T-cell (primary cell): ENCODE results near the gene CBFA2T2. TPM values are rescaled to one million over a fixed set of nuclear protein-coding genes. Genes with fewer than 3 reads are reported as not detected.
A peak's percentile ranks its signal among the peaks of the same experiment; 100 is the strongest.
"Not testable (repeated sequence)": the region's sequence is repeated elsewhere in the genome, so short reads cannot be mapped to it uniquely, and the experiment has no call there.

Experiments
- ATAC-seq, 4 experiments: fragments of 200-7000 bp in 3 of 4; fragments of 150-1000 bp in 1 of 4; cut with Tn5 transposase; replicated peaks in 1 of 4; 1 replicate in 3 of 4; 2 replicates in 1 of 4; pipeline ENCODE4 v1.10.0; 2021; ENCODE audit warnings: moderate library complexity in 3 of 4, mild to moderate bottlenecking in 2 of 4, moderate number of reproducible peaks in 1 of 4
- CTCF ChIA-PET, 2 donors: fragments of 300-600 bp; sonication (Branson Sonifier 250); formaldehyde crosslinking; loops; one replicate each; lab custom pipeline; 2022; ENCODE audit warnings: antibody characterized with exemption in 2 of 2; lab: Charles Lee
- POLR2A ChIA-PET, 2 donors: fragments of 300-600 bp; sonication (Branson Sonifier 250); formaldehyde crosslinking; loops; one replicate each; lab custom pipeline; 2022; ENCODE audit warnings: antibody characterized with exemption in 2 of 2; lab: Charles Lee
- DNase-seq, 35 experiments: peaks; one replicate each; pipeline versions ENCODE4 v3.0.0 to v3.0.0-alpha.2; 2013 to 2023
- H3K27ac ChIP-seq: one replicate; pipeline ENCODE4 v1.5.1; 2013; ENCODE audit warnings: low read length
- H3K27me3 ChIP-seq, 2 experiments: replicated peaks in 1 of 2; 1 replicate in 1 of 2; 2 replicates in 1 of 2; pipeline versions ENCODE4 v1.6.1 to v1.7.0; 2013; ENCODE audit warnings: low read length in 1 of 2, mixed read lengths in 1 of 2; ENCODE audit not compliant: control insufficient read depth in 2 of 2, insufficient read depth in 2 of 2; ENCODE audit errors: extremely low read depth in 1 of 2
- H3K36me3 ChIP-seq, 2 donors: 1 replicate in 1 of 2; 2 replicates in 1 of 2; pipeline versions ENCODE4 v1.6.1 to v1.7.0; 2013; ENCODE audit warnings: low read length in 1 of 2; ENCODE audit not compliant: control insufficient read depth in 2 of 2, insufficient read depth in 1 of 2; ENCODE audit errors: extremely low read depth in 1 of 2
- H3K4me1 ChIP-seq, 2 experiments: 1 replicate in 1 of 2; 2 replicates in 1 of 2; pipeline versions ENCODE4 v1.6.1 to v1.7.0; 2013; ENCODE audit warnings: low read length in 2 of 2, mixed read lengths in 1 of 2; ENCODE audit not compliant: insufficient read depth in 2 of 2, control insufficient read depth in 1 of 2; ENCODE audit errors: extremely low read depth in 1 of 2
- H3K4me3 ChIP-seq, 2 donors: 1 replicate in 1 of 2; 2 replicates in 1 of 2; pipeline versions ENCODE4 v1.5.1 to v1.7.0; 2013; ENCODE audit warnings: mild to moderate bottlenecking in 2 of 2, low read length in 1 of 2, moderate library complexity in 1 of 2; ENCODE audit not compliant: control insufficient read depth in 1 of 2; ENCODE audit errors: extremely low read depth in 1 of 2
- H3K9me3 ChIP-seq: 2 replicates; pipeline ENCODE4 v1.7.0; 2013
- H3K27ac Mint-ChIP-seq, 2 donors: one replicate each; pipeline ENCODE4 v1.8.0; 2020 to 2021; ENCODE audit warnings: mild to moderate bottlenecking in 2 of 2, mixed read lengths in 2 of 2
- H3K27me3 Mint-ChIP-seq, 2 donors: one replicate each; pipeline ENCODE4 v1.8.0; 2021 to 2022; ENCODE audit warnings: mixed read lengths in 2 of 2
- H3K36me3 Mint-ChIP-seq: one replicate; pipeline ENCODE4 v1.8.0; 2021; ENCODE audit warnings: mixed read lengths
- H3K4me1 Mint-ChIP-seq, 3 donors: one replicate each; pipeline ENCODE4 v1.8.0; 2020 to 2022; ENCODE audit warnings: mixed read lengths in 3 of 3, mild to moderate bottlenecking in 1 of 3
- H3K4me3 Mint-ChIP-seq, 3 donors: one replicate each; pipeline ENCODE4 v1.8.0; 2020 to 2022; ENCODE audit warnings: mild to moderate bottlenecking in 3 of 3, mixed read lengths in 3 of 3, moderate library complexity in 3 of 3
- H3K9me3 Mint-ChIP-seq, 3 donors: one replicate each; pipeline ENCODE4 v1.8.0; 2020 to 2022; ENCODE audit warnings: mixed read lengths in 3 of 3
- WGBS: methylation state at CpG from one replicate; pipeline ENCODE4 v1.1.5; 2013; ENCODE audit warnings: missing lambda C conversion rate; ENCODE audit not compliant: insufficient coverage; 5-methylcytosine and 5-hydroxymethylcytosine counted together
- total RNA-seq, 35 experiments: library from RNA in 6 of 35; stranded (reverse) in 6 of 35; fragments of 120-200 nt in 1 of 35; gene quantifications; one replicate each; pipeline versions ENCODE4 v1.2.1 to v1.2.4 and lab custom pipeline; 2013 to 2026

Gene CBFA2T2
- total RNA-seq, 5 donors from 2014 or later (not counting 1 experiment from before 2014, with no cell fraction given), result 25.2 to 34.2 (median 31.0) TPM

GRCh38 chr20:33644313-33645071 lies 154.6 kb downstream of the CBFA2T2 start:
- no peaks in the 10 kb centered on the region for H3K27me3 Mint-ChIP-seq
- WGBS, result 95% methylated on average over 28 of the region's 28 CpGs
- DNase-seq, result no peak
- no peak for ATAC-seq
- Histone ChIP-seq H3K36me3 (peaks cover 8 to 50% of the 10 kb centered on the region in 2 donors), H3K4me3 (no peak overlapping the region), H3K27ac (no peak overlapping the region), H3K4me1 (peaks cover 0 to 16% of the 10 kb centered on the region in 2 experiments), H3K9me3 (no peaks in the 10 kb centered on the region), H3K27me3 (no peaks in the 10 kb centered on the region)
- peaks cover 29% of the 10 kb centered on the region for H3K36me3 Mint-ChIP-seq
- H3K9me3 Mint-ChIP-seq, result no peaks in the 10 kb centered on the region
- H3K4me3 Mint-ChIP-seq, result no peak overlapping the region
- POLR2A ChIA-PET, result no interaction called here
- peaks cover 5 to 19% (median 6%) of the 10 kb centered on the region in 3 donors for H3K4me1 Mint-ChIP-seq
- H3K27ac Mint-ChIP-seq, result no peak overlapping the region
- CTCF ChIA-PET, result no interaction called here

DNA sequence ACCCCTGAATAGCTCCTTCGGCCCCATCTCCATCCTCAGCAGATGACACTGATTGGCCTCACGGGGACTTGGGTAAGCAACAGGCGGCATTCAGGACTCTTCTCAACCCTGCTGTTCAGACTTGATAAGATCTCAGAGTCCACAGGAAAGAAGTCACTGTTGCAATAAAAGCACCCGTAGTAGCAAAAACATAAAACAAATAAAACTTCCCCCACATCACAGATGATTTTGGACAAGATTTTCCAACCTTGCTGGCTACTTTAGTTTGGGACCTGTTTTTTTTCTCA lies 155.1 kb downstream of the CBFA2T2 start:
- DNase-seq (no peak), ATAC-seq (no peak)
- Histone ChIP-seq H3K27me3 (no peaks in the 10 kb centered on the region), H3K36me3 (peaks cover 5 to 45% of the 10 kb centered on the region in 2 donors), H3K4me1 (peaks cover 0 to 16% of the 10 kb centered on the region in 2 experiments), H3K9me3 (no peaks in the 10 kb centered on the region), H3K27ac (no peak overlapping the region), H3K4me3 (no peak overlapping the region)
- ChIA-PET CTCF (no interaction called here), POLR2A (no interaction called here)
- H3K36me3 Mint-ChIP-seq, result peaks cover 26% of the 10 kb centered on the region
- H3K27ac Mint-ChIP-seq, result no peak overlapping the region
- no peaks in the 10 kb centered on the region for H3K27me3 Mint-ChIP-seq
- peaks cover 5 to 19% (median 7%) of the 10 kb centered on the region in 3 donors for H3K4me1 Mint-ChIP-seq
- H3K4me3 Mint-ChIP-seq, result no peak overlapping the region
- WGBS, result 100% methylated on average over 2 of the region's 4 CpGs
- no peaks in the 10 kb centered on the region for H3K9me3 Mint-ChIP-seq

GRCh38 chr20:33645396-33645795 lies 155.5 kb downstream of the CBFA2T2 start:
- H3K9me3 Mint-ChIP-seq, result no peaks in the 10 kb centered on the region
- H3K36me3 Mint-ChIP-seq, result peaks cover 22% of the 10 kb centered on the region
- no peak overlapping the region for H3K4me3 Mint-ChIP-seq
- no peaks in the 10 kb centered on the region for H3K27me3 ChIP-seq
- DNase-seq, result no peak
- H3K9me3 ChIP-seq, result no peaks in the 10 kb centered on the region
- H3K36me3 ChIP-seq, result peaks cover under 1 to 41% of the 10 kb centered on the region in 2 donors
- no peak overlapping the region for H3K27ac ChIP-seq
- ChIA-PET POLR2A (no interaction called here), CTCF (interaction anchor here in 1 of 2 donors (0.8 kb wide), 1 partner anchor 23 kb away, joined by 3 read pairs; no protein-coding TSS in a partner anchor)
- H3K4me1 Mint-ChIP-seq, result peaks cover 5 to 19% (median 7%) of the 10 kb centered on the region in 3 donors
- WGBS, result 100% methylated on average over 1 of the region's 2 CpGs
- no peaks in the 10 kb centered on the region for H3K27me3 Mint-ChIP-seq
- H3K27ac Mint-ChIP-seq, result no peak overlapping the region
- no peak overlapping the region for H3K4me3 ChIP-seq
- peaks cover 0 to 16% of the 10 kb centered on the region in 2 experiments for H3K4me1 ChIP-seq
- ATAC-seq, result no peak

DNA sequence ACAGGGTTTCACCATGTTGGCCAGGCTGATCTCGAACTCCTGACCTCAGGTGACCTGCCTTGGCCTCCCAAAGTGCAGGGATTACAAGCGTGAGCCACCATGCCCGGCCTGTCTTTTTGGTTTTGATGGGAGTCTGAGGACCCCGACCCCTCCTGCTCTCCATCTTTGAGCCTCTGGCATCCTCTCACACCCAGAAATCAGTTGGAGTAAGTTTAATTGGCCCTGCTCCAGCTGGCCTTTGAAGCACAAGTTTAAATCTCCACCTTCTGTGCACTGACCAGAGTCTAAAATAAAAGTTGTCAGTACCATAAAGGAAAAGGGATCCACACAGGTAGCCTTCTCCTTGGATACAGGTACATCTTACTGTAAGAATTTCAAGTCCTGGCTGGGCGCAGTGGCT lies 156.3 kb downstream of the CBFA2T2 start:
- no peak for ATAC-seq
- Mint-ChIP-seq H3K4me1 (peaks cover 5 to 19% (median 7%) of the 10 kb centered on the region in 3 donors), H3K27ac (no peak overlapping the region), H3K27me3 (no peaks in the 10 kb centered on the region), H3K36me3 (peaks cover 18% of the 10 kb centered on the region), H3K4me3 (no peak overlapping the region), H3K9me3 (no peaks in the 10 kb centered on the region)
- no peak for DNase-seq
- Histone ChIP-seq H3K36me3 (peaks cover 0 to 34% of the 10 kb centered on the region in 2 donors), H3K27ac (no peak overlapping the region), H3K4me3 (no peak overlapping the region), H3K4me1 (peaks cover 0 to 16% of the 10 kb centered on the region in 2 experiments), H3K9me3 (no peaks in the 10 kb centered on the region), H3K27me3 (no peaks in the 10 kb centered on the region)
- 100% methylated on average over 1 of the region's 5 CpGs for WGBS
- POLR2A ChIA-PET, result no interaction called here
- CTCF ChIA-PET, result interaction anchor here in 1 of 2 donors (0.8 kb wide), 1 partner anchor 22 kb away, joined by 3 read pairs; no protein-coding TSS in a partner anchor

GRCh38 chr20:33646959-33647602 lies 157.2 kb downstream of the CBFA2T2 start:
- H3K36me3 ChIP-seq, result peaks cover 0 to 28% of the 10 kb centered on the region in 2 donors

DNA sequence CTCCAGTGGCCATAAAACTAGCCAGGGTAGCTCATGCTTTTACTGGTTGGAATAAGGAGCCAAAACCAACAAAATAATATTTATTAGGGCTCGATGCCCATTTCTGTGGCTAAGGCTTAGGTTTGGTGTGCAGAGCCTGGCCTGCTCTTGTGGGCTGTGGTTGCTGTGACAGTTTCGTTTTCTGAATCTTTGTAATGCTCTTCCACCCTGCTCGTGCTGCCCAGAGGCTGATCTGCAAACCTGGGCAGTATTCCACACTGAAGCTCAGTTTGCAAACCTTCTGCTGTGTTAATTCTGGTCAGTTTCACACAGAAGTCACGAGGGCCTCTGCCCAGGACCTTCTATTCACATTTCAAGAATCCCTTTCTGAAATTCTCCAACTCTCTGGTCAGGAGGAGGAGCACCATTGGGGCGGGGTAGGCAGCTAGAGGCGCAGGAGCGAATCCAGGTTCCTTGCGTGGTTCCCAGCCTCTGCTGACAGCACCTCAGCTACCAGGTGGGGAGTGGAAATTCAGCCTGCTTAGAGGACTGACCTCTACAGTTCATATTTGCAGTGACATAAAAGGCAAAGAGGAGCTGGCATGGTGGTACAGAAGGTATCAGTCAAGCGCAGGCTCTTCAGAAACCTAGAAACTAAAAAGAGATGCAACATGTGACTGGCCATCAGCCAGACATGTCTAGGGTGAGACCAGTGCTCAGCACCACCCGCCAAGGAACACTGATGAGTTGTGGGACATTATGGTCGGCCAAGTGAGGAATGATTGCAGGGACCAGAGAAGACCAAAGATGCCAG lies 157.9 kb downstream of the CBFA2T2 start:
- no peaks in the 10 kb centered on the region for H3K27me3 Mint-ChIP-seq
- ATAC-seq, result peak in 1 of 4 experiments; percentile 45
- H3K36me3 Mint-ChIP-seq, result peaks cover 18% of the 10 kb centered on the region
- CTCF ChIA-PET, result interaction anchor here in 1 of 2 donors (0.5 kb wide), 1 partner anchor 147 kb away, joined by 4 read pairs; no protein-coding TSS in a partner anchor
- H3K4me3 Mint-ChIP-seq, result no peak overlapping the region
- no peaks in the 10 kb centered on the region for H3K27me3 ChIP-seq
- peak in 1 of 35 experiments; percentile 35 for DNase-seq
- POLR2A ChIA-PET, result interaction anchor here in 1 of 2 donors (0.8 kb wide), 1 partner anchor 1471 kb away, joined by 3 read pairs; no protein-coding TSS in a partner anchor
- H3K27ac ChIP-seq, result peak overlapping the region; percentile 29
- WGBS, result 81% methylated on average over 3 of the region's 11 CpGs
- H3K9me3 ChIP-seq, result no peaks in the 10 kb centered on the region
- peaks cover 5 to 19% (median 7%) of the 10 kb centered on the region in 3 donors for H3K4me1 Mint-ChIP-seq
- H3K27ac Mint-ChIP-seq, result peak overlapping the region in 1 of 2 donors; percentile 77
- H3K36me3 ChIP-seq, result peaks cover 0 to 23% of the 10 kb centered on the region in 2 donors
- no peaks in the 10 kb centered on the region for H3K9me3 Mint-ChIP-seq
- H3K4me1 ChIP-seq, result peaks cover 0 to 16% of the 10 kb centered on the region in 2 experiments
- H3K4me3 ChIP-seq, result no peak overlapping the region

More at GRCh38 chr20:33646959-33647602, 157.2 kb downstream of the CBFA2T2 start:
- H3K27me3 ChIP-seq, CTCF ChIA-PET, H3K9me3 ChIP-seq, H3K9me3 Mint-ChIP-seq, DNase-seq, ATAC-seq, H3K27me3 Mint-ChIP-seq, H3K4me3 ChIP-seq, H3K27ac Mint-ChIP-seq, H3K4me3 Mint-ChIP-seq: not testable (repeated sequence)
- peaks cover 18% of the 10 kb centered on the region for H3K36me3 Mint-ChIP-seq
- WGBS, result 88% methylated on average over 5 of the region's 14 CpGs
- peak overlapping the region; percentile 29 for H3K27ac ChIP-seq
- H3K4me1 Mint-ChIP-seq, result peaks cover 5 to 19% (median 7%) of the 10 kb centered on the region in 3 donors
- POLR2A ChIA-PET, result interaction anchor here in 1 of 2 donors (0.8 kb wide), 1 partner anchor 1471 kb away, joined by 3 read pairs; no protein-coding TSS in a partner anchor
- peaks cover 0 to 16% of the 10 kb centered on the region in 2 experiments for H3K4me1 ChIP-seq
